Measurements from ENCODE around the gene TMEM178B. TPM values are rescaled to one million over a fixed set of nuclear protein-coding genes. Genes with fewer than 3 reads are reported as not detected.

TMEM178B gene
- total RNA-seq, 4 donors from 2014 or later: under 0.01 to 0.94 (median 0.35) TPM

GRCh38 chr7:141118767-141119166, 44.9 kb downstream of the TMEM178B start:
- no peak for TF ChIP-seq CTCF (IDR thresholded peaks at IDR 0.05; ENCODE audit: low read depth)

DNA sequence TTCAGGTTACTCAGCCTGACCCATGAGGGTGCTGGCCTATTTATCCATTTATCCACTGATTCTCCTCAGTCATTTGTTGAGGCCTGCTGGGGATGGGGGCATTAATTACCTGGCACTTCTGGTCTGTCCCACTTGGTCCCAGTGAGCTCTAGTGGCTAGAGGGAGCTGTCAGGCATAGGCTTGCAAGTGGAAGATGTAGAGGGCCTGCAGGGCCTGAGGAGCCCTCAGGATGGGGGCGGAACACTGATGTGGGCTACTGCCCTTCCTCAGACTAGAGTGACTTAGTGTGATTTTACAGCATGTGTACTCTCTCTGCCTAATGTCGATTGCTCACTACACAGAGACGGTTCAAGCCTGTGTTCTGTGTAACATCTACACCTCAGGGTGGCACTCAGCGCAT, 45.3 kb downstream of the TMEM178B start:
- no peak for TF ChIP-seq CTCF (IDR thresholded peaks at IDR 0.05; ENCODE audit: low read depth)

GRCh38 chr7:141122736-141123135, 48.9 kb downstream of the TMEM178B start:
- TF ChIP-seq CTCF (IDR thresholded peaks at IDR 0.05; ENCODE audit: low read depth): no peak

DNA sequence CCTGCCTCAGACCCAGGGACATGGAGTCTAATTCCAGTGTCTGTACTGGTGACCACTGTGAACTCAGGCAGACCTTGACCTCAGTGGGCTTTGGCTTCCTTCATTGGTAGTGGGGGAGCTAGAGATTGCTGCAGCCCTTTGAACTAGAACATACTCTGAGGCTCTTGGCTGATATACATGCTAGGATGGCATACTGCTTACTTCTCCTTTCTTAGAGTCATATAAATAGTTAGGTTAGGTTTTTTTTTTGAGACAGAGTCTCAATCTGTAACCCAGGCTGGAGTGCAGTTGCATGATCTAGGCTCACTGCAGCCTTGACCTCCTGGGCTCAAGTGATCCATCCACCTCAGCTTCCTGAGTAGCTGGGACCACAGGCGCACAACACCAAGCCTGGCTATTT, 49.7 kb downstream of the TMEM178B start:
- TF ChIP-seq CTCF (IDR thresholded peaks at IDR 0.05; ENCODE audit: low read depth): no peak

DNA sequence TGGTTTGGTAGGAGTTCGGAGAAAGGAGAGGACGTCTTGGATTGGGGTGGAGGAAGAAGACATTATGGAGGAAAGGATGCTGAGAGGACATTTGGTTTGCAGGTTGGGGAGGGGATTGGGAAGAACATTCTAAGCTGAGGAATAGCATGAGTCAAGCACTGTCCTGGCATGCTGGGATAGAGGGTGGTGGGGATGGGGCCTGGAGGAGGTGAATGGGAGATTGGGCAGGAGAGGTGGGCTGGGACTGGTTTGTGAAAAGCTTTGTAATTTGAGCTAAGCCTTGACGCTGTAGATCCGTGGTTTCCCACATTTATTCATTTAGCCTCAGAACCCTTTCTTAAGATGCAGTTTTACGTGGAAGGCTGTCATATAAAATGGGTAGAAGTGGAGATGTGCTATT, 52.2 kb downstream of the TMEM178B start:
- no peak for TF ChIP-seq CTCF (IDR thresholded peaks at IDR 0.05; ENCODE audit: low read depth)

DNA sequence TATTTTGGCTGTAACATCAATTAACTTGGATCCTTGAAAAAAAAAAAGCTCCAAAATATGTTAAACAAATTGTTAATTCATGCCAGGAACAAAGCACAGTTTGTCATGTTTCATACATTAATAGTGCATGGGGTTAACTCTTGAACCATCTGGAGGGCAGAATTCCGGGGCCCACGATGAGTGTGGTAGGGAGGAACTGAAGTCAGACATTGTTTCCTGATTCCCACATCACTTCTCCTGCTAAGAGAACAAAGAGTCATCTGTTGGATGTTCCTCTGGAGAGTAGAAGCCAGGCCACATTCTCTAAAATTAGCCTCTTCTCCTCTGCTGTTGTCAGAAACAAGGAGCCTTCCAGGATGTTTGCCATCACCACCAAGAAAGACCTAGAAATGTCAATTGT, 54.6 kb downstream of the TMEM178B start:
- TF ChIP-seq CTCF (IDR thresholded peaks at IDR 0.05; ENCODE audit: low read depth): no peak

GRCh38 chr7:141128931-141129330, 55.1 kb downstream of the TMEM178B start:
- TF ChIP-seq CTCF (IDR thresholded peaks at IDR 0.05; ENCODE audit: low read depth): no peak

Data from subcutaneous adipose tissue (tissue), 4 donors.